ENCODE results near the gene P2RY4.

The P2RY4 gene

GRCh38 chrX:70257423-70258288 is 2.3 kb downstream of the P2RY4 start:
- H3K36me3 ChIP-seq (ENCODE audit: insufficient read depth, low read length) = no peaks in the 10 kb centered on the region
- H3K9me3 ChIP-seq (ENCODE audit: insufficient read depth, low read depth, low read length) = no peaks in the 10 kb centered on the region
- H3K4me1 ChIP-seq (ENCODE audit: insufficient read depth, low read length, poor library complexity, severe bottlenecking) = no peaks in the 10 kb centered on the region
- no peak overlapping the region for H3K9ac ChIP-seq (ENCODE audit: low read depth, low read length, poor library complexity, severe bottlenecking)
- H3K27me3 ChIP-seq (ENCODE audit: insufficient read depth, low read length, poor library complexity, severe bottlenecking) = no peaks in the 10 kb centered on the region
- TF ChIP-seq CTCF (conservative IDR thresholded peaks at IDR 0.05; ENCODE audit: low read length) = no peak
- no peak for TF ChIP-seq EZH2phosphoT487 (IDR thresholded peaks at IDR 0.05; ENCODE audit: borderline replicate concordance)
- no peak overlapping the region for H2AFZ ChIP-seq (ENCODE audit: low read length)
- no peaks in the 10 kb centered on the region for H3F3A ChIP-seq (ENCODE audit: low read depth)
- H3K79me2 ChIP-seq (ENCODE audit: insufficient read depth, low read length) = no peaks in the 10 kb centered on the region
- H4K20me1 ChIP-seq (ENCODE audit: insufficient read depth, low read length, poor library complexity, severe bottlenecking) = no peaks in the 10 kb centered on the region
- H3K9me2 ChIP-seq (replicated peaks; ENCODE audit: low read depth, low read length) = no peaks in the 10 kb centered on the region
- H3K4me3 ChIP-seq (ENCODE audit: low read length, poor library complexity, severe bottlenecking) = no peak overlapping the region
- H3K4me2 ChIP-seq (ENCODE audit: low read depth, low read length, poor library complexity, severe bottlenecking) = no peak overlapping the region

- Histone ChIP-seq H3K36me3 (ENCODE audit: insufficient read depth, low read length) (no peaks in the 10 kb centered on the region), H4K20me1 (ENCODE audit: insufficient read depth, low read length, poor library complexity, severe bottlenecking) (no peaks in the 10 kb centered on the region), H3K4me3 (ENCODE audit: low read length, poor library complexity, severe bottlenecking) (no peak overlapping the region), H3K4me1 (ENCODE audit: insufficient read depth, low read length, poor library complexity, severe bottlenecking) (no peaks in the 10 kb centered on the region), H3K27me3 (ENCODE audit: insufficient read depth, low read length, poor library complexity, severe bottlenecking) (no peaks in the 10 kb centered on the region), H3K9me3 (ENCODE audit: insufficient read depth, low read depth, low read length) (no peaks in the 10 kb centered on the region), H2AFZ (ENCODE audit: low read length) (no peak overlapping the region), H3K9ac (ENCODE audit: low read depth, low read length, poor library complexity, severe bottlenecking) (no peak overlapping the region), H3K9me2 (replicated peaks; ENCODE audit: low read depth, low read length) (no peaks in the 10 kb centered on the region), H3F3A (ENCODE audit: low read depth) (no peaks in the 10 kb centered on the region), H3K79me2 (ENCODE audit: insufficient read depth, low read length) (no peaks in the 10 kb centered on the region), H3K4me2 (ENCODE audit: low read depth, low read length, poor library complexity, severe bottlenecking) (no peak overlapping the region)
- no peak for TF ChIP-seq EZH2phosphoT487 (IDR thresholded peaks at IDR 0.05; ENCODE audit: borderline replicate concordance)
- no peak for TF ChIP-seq CTCF (conservative IDR thresholded peaks at IDR 0.05; ENCODE audit: low read length)
These were observed 4.6 kb downstream of the P2RY4 start for GRCh38 chrX:70255452-70255851.

- no peak overlapping the region for H3K9ac ChIP-seq (ENCODE audit: low read depth, low read length, poor library complexity, severe bottlenecking)
- no peaks in the 10 kb centered on the region for H3K79me2 ChIP-seq (ENCODE audit: insufficient read depth, low read length)
- H3K4me1 ChIP-seq (ENCODE audit: insufficient read depth, low read length, poor library complexity, severe bottlenecking) = no peaks in the 10 kb centered on the region
- no peaks in the 10 kb centered on the region for H3K36me3 ChIP-seq (ENCODE audit: insufficient read depth, low read length)
- H3K9me3 ChIP-seq (ENCODE audit: insufficient read depth, low read depth, low read length) = no peaks in the 10 kb centered on the region
- TF ChIP-seq CTCF (conservative IDR thresholded peaks at IDR 0.05; ENCODE audit: low read length) (no peak), EZH2phosphoT487 (IDR thresholded peaks at IDR 0.05; ENCODE audit: borderline replicate concordance) (no peak)
- no peaks in the 10 kb centered on the region for H3K9me2 ChIP-seq (replicated peaks; ENCODE audit: low read depth, low read length)
- no peaks in the 10 kb centered on the region for H3K27me3 ChIP-seq (ENCODE audit: insufficient read depth, low read length, poor library complexity, severe bottlenecking)
- H3F3A ChIP-seq (ENCODE audit: low read depth) = no peaks in the 10 kb centered on the region
- H3K4me3 ChIP-seq (ENCODE audit: low read length, poor library complexity, severe bottlenecking) = no peak overlapping the region
- no peaks in the 10 kb centered on the region for H4K20me1 ChIP-seq (ENCODE audit: insufficient read depth, low read length, poor library complexity, severe bottlenecking)
- H2AFZ ChIP-seq (ENCODE audit: low read length) = no peak overlapping the region
- H3K4me2 ChIP-seq (ENCODE audit: low read depth, low read length, poor library complexity, severe bottlenecking) = no peak overlapping the region
These were observed 5.1 kb downstream of the P2RY4 start for GRCh38 chrX:70254909-70255308.

All from Loucy (cell line).